ENCODE results near the gene MIPEP.

Gene MIPEP

DNA sequence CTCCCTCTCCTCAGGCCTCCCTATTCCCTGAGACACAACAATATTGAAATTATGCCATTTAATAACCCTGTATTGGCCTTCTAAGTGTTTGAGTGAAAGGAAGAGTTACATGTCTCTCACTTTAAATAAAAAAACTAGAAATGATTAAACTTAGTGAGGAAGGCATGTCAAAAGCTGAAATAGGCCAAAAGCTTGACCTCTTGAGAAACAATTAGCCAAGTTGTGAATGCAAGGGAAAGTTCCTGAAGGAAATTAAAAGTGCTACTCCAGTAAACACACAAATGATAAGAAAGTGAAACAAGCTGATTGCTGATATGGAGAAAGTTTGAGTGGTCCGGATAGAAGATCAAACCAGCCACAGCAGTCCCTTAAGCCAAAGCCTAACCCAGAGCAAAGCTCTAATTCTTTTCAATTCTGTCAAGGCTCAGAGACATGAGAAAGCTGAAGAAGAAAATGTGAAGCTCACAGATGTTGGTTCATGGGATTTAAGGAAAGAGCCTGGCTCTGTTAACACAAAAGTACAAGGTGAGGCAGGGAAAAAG is 191.4 kb downstream of the MIPEP start:
- no peak overlapping the region for H3K27ac Mint-ChIP-seq
- no peak overlapping the region for H3K4me3 Mint-ChIP-seq
- no peaks in the 10 kb centered on the region for H3K9me3 Mint-ChIP-seq
- no peak for ATAC-seq (replicated peaks)
- no peak for DNase-seq
- H3K4me1 Mint-ChIP-seq = peaks cover 10 to 14% of the 10 kb centered on the region in 2 donors
- peaks cover 0 to 17% of the 10 kb centered on the region in 2 donors for H3K27me3 Mint-ChIP-seq
- H3K36me3 Mint-ChIP-seq = no peaks in the 10 kb centered on the region

- Mint-ChIP-seq H3K36me3 (no peaks in the 10 kb centered on the region), H3K27me3 (peaks cover 0 to 12% of the 10 kb centered on the region in 2 donors), H3K4me3 (peak overlapping the region in 1 of 2 donors; percentile 73), H3K9me3 (no peaks in the 10 kb centered on the region), H3K27ac (peak overlapping the region; percentile 90), H3K4me1 (peaks cover 10 to 14% of the 10 kb centered on the region in 2 donors)
- DNase-seq (no peak), ATAC-seq (replicated peaks) (no peak)
Measured at GRCh38 chr13:23696610-23697009, 192.6 kb downstream of the MIPEP start.

- Mint-ChIP-seq H3K27ac (peak overlapping the region; percentile 90), H3K4me1 (peaks cover 10 to 14% of the 10 kb centered on the region in 2 donors), H3K4me3 (peak overlapping the region; percentile 73 to 86), H3K36me3 (no peaks in the 10 kb centered on the region), H3K9me3 (no peaks in the 10 kb centered on the region), H3K27me3 (peaks cover 0 to 6% of the 10 kb centered on the region in 2 donors)
- peak; percentile 93 to 97 for ATAC-seq (replicated peaks)
- DNase-seq = peak; percentile 30
Measured at GRCh38 chr13:23695711-23696464, 193.3 kb downstream of the MIPEP start.

DNA sequence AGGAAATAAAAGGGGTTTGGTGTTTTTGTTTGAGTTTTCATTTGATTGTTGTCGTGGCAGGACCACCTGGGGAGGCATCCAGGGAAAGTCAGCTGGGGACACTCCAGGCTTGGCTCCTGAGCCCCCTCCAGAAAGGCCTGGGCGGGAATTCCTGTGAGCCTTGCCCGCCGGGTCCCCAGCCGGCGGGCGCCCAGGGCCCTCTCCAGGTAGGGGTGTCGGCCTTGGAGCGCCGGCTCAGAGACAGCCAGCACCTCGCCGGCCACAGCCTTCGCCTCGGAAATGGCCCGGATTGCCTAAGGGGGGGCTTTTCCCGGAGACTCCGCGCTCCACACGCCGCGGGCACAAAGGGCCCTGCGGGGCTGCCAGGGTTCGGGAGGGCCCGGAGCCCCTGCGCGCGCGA is 194.0 kb downstream of the MIPEP start:
- Mint-ChIP-seq H3K27ac (no peak overlapping the region), H3K4me3 (peak overlapping the region; percentile 41 to 60)

DNA sequence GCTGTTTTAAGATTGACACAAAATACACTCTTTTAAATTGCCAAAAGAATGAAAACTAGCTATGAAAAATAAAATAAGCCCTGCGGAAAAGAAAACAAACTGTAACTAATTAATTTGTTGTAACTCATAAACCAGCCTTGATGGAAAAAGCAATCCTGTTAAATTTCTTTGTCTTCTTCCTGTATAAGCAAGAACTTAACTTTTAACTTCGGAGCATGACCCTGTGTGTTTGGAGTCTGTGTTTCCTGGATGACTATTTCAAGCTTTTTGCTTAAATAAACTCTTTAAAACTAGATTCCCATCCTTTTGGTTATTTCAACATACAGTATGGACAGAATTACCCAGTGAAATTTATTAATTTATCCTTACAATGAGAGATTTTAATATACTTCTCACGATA is 196.4 kb downstream of the MIPEP start:
- peaks cover 10 to 14% of the 10 kb centered on the region in 2 donors for H3K4me1 Mint-ChIP-seq
- no peak for ATAC-seq (replicated peaks)
- peaks cover 0 to 6% of the 10 kb centered on the region in 2 donors for H3K27me3 Mint-ChIP-seq
- no peak for DNase-seq
- H3K27ac Mint-ChIP-seq = no peak overlapping the region
- H3K36me3 Mint-ChIP-seq = no peaks in the 10 kb centered on the region
- H3K9me3 Mint-ChIP-seq = no peaks in the 10 kb centered on the region
- H3K4me3 Mint-ChIP-seq = no peak overlapping the region

More for the DNA sequence above, 194.0 kb downstream of the MIPEP start:
- H3K4me1 Mint-ChIP-seq = peaks cover 10 to 14% of the 10 kb centered on the region in 2 donors
- H3K36me3 Mint-ChIP-seq = no peaks in the 10 kb centered on the region
- DNase-seq (no peak), ATAC-seq (replicated peaks) (no peak)
- no peaks in the 10 kb centered on the region for H3K9me3 Mint-ChIP-seq
- H3K27me3 Mint-ChIP-seq = peaks cover 0 to 6% of the 10 kb centered on the region in 2 donors

GRCh38 chr13:23690668-23691067 is 198.5 kb downstream of the MIPEP start:
- H3K9me3 Mint-ChIP-seq = peaks cover 3% of the 10 kb centered on the region in 2 donors
- no peak overlapping the region for H3K27ac Mint-ChIP-seq
- H3K36me3 Mint-ChIP-seq = no peaks in the 10 kb centered on the region
- no peak overlapping the region for H3K4me3 Mint-ChIP-seq
- peaks cover 2 to 3% of the 10 kb centered on the region in 2 donors for H3K4me1 Mint-ChIP-seq
- ATAC-seq (replicated peaks) = no peak
- H3K27me3 Mint-ChIP-seq = peaks cover 0 to 5% of the 10 kb centered on the region in 2 donors
- DNase-seq = no peak

GRCh38 chr13:23688336-23688735 is 200.9 kb downstream of the MIPEP start:
- H3K9me3 Mint-ChIP-seq = peaks cover 4 to 7% of the 10 kb centered on the region in 2 donors
- H3K36me3 Mint-ChIP-seq = peaks cover 0 to 2% of the 10 kb centered on the region in 2 donors
- peaks cover 0 to 5% of the 10 kb centered on the region in 2 donors for H3K27me3 Mint-ChIP-seq
- H3K27ac Mint-ChIP-seq = no peak overlapping the region
- no peak overlapping the region for H3K4me3 Mint-ChIP-seq
- DNase-seq (no peak), ATAC-seq (replicated peaks) (no peak)
- H3K4me1 Mint-ChIP-seq = no peaks in the 10 kb centered on the region

DNA sequence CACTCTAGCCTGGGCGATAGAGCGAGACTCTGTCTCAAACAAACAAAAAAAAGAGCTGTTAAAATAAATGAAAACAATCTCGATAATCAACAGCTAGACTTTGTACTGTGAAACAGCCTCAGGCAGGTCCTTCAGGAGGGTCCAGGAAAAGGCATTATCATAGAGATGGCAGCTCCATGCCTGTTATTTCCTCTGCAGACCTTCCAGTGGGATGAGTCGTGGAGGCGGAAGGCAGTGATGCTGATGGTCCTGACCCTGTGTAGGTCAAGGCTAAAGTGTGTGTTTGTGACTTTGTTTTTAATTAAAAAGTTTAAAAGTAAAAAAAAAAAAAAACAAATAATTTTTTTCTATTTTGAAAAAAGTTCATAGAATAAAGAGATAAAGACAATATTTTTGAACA is 201.6 kb downstream of the MIPEP start:
- H3K9me3 Mint-ChIP-seq = peaks cover 4 to 8% of the 10 kb centered on the region in 2 donors
- DNase-seq (no peak), ATAC-seq (replicated peaks) (no peak)
- no peaks in the 10 kb centered on the region for H3K4me1 Mint-ChIP-seq
- H3K27ac Mint-ChIP-seq = no peak overlapping the region
- H3K4me3 Mint-ChIP-seq = no peak overlapping the region
- H3K36me3 Mint-ChIP-seq = peaks cover 0 to 2% of the 10 kb centered on the region in 2 donors
- peaks cover 0 to 5% of the 10 kb centered on the region in 2 donors for H3K27me3 Mint-ChIP-seq

DNA sequence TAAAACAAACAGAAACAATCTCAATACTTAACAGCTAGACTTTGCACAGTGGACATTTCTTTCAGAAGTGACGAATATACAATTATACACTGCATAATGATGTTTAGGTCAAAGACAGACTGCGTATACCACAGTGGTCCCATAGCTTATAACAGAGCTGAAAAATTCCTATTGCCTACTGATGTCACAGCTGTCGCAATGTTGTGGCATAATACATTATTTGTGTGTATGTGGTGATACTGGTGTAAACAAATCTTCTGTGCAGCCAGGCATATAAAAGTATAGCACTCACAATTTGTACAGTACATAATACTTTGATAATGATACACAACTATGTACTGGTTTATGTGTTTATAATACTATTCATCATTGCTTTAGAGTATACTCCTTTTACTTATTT is 202.3 kb downstream of the MIPEP start:
- H3K4me1 Mint-ChIP-seq = no peaks in the 10 kb centered on the region
- no peak overlapping the region for H3K4me3 Mint-ChIP-seq
- H3K27me3 Mint-ChIP-seq = peaks cover 3 to 5% of the 10 kb centered on the region in 2 donors
- ATAC-seq (replicated peaks) (no peak), DNase-seq (no peak)
- peaks cover 0 to 2% of the 10 kb centered on the region in 2 donors for H3K36me3 Mint-ChIP-seq
- H3K27ac Mint-ChIP-seq = no peak overlapping the region
- H3K9me3 Mint-ChIP-seq = peaks cover 4 to 11% of the 10 kb centered on the region in 2 donors

DNA sequence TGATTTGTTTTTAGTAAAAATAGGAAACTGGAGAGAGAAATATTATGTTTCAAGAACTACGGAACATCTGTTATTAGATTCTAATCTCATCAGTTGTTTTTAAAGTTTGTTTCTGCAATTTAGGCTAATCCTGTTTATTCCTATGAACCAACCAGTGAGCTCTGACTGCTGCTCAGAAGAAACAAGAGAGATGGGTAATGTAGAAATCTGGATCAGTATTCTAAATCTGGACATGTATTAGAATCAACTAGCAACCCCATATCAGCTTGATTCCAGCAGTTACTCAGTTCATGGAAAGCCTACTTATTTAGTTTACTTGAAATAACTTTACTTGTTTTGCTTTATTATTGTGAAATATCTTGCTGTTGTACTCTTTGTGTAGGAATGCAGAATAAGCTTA is 203.8 kb downstream of the MIPEP start:
- H3K4me1 Mint-ChIP-seq = no peaks in the 10 kb centered on the region
- ATAC-seq (replicated peaks) (no peak), DNase-seq (no peak)
- H3K27ac Mint-ChIP-seq = no peak overlapping the region
- H3K27me3 Mint-ChIP-seq = peaks cover 4 to 12% of the 10 kb centered on the region in 2 donors
- no peak overlapping the region for H3K4me3 Mint-ChIP-seq
- H3K9me3 Mint-ChIP-seq = peaks cover 4 to 11% of the 10 kb centered on the region in 2 donors
- peaks cover 0 to 2% of the 10 kb centered on the region in 2 donors for H3K36me3 Mint-ChIP-seq

DNA sequence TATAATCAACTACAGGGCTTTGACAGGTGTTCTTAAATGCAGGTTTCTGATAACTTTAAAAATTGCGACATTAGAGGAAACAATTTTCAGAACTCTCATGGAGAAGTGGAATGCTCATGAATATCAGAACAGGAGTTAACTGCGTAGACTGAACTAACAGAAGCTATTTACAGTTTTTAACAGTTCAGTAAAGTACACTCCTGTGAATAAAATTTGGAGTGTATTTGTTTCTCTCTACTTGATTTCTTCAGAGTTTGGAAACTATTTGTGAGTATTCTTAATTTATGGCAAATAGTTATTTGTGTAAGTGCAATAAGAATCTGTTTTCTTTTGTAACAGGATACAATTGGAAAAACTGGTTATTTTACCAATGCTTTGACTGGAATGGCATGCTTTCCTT is 204.6 kb downstream of the MIPEP start:
- Mint-ChIP-seq H3K27ac (no peak overlapping the region), H3K36me3 (peaks cover 0 to 2% of the 10 kb centered on the region in 2 donors), H3K27me3 (peaks cover 12 to 18% of the 10 kb centered on the region in 2 donors), H3K4me1 (no peaks in the 10 kb centered on the region), H3K4me3 (no peak overlapping the region), H3K9me3 (peaks cover 4 to 11% of the 10 kb centered on the region in 2 donors)
- ATAC-seq (replicated peaks) (no peak), DNase-seq (no peak)

- DNase-seq (no peak), ATAC-seq (replicated peaks) (no peak)
- Mint-ChIP-seq H3K27me3 (peaks cover 12 to 26% of the 10 kb centered on the region in 2 donors), H3K9me3 (peaks cover 4 to 11% of the 10 kb centered on the region in 2 donors), H3K4me3 (no peak overlapping the region), H3K36me3 (peaks cover 0 to 2% of the 10 kb centered on the region in 2 donors), H3K4me1 (no peaks in the 10 kb centered on the region), H3K27ac (no peak overlapping the region)
Measured at GRCh38 chr13:23683084-23683483, 206.1 kb downstream of the MIPEP start.

DNA sequence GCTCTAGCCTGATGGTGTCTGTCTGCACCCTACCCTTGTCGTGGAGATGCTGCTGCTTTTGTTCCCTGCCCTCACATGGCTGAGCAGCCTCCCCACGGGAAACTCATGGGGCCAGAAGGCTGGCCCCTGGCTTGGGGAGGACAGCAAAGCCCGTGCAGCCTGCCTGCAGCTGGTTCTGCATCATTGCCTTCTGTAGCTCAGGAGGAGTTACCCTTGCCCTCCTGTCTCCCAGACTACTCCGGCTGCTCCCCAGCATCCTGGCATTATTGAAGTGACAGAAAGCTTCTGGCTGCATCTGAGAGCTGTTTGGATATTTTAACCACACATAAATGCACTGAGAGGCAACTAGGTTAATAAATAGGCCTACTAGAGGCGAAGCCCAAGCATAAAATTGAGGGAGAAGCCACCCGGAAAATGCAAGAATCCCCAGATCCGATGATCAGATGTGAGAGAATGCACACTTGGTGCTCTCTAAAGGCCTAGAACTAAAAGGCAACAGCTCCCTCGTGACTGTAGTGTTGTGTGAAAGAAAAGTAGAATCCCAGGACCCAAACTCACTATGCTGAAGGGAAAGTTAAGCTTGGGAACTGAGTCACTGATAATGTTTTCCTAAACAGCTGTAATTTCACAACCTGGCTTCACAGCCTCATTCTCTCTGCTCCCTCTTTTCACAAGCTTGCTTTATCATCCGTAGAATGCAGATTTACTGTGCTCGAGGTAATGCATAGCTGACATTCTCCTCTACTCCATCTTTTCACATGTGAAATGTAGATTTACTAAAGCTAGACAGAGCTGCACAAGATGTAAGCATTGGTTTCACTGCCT is 208.1 kb downstream of the MIPEP start:
- ATAC-seq (replicated peaks) = no peak
- Mint-ChIP-seq H3K27me3 (peaks cover 19 to 28% of the 10 kb centered on the region in 2 donors), H3K27ac (no peak overlapping the region), H3K4me1 (no peaks in the 10 kb centered on the region), H3K36me3 (peaks cover 0 to 2% of the 10 kb centered on the region in 2 donors), H3K9me3 (peaks cover 4 to 11% of the 10 kb centered on the region in 2 donors), H3K4me3 (no peak overlapping the region)
- DNase-seq = no peak
